Mesothelial cell of epicardium (in vitro differentiated cells): ENCODE measurements around the gene ASB1. TPM values are rescaled to one million over a fixed set of nuclear protein-coding genes. Genes with fewer than 3 reads are reported as not detected.

Experiments
- DNase-seq, 2 experiments: peaks; one replicate each; pipeline ENCODE4 v3.0.0; 2021; ENCODE audit warnings: low spot score in 2 of 2; ENCODE audit not compliant: unreplicated experiment in 2 of 2
- H3K27ac Mint-ChIP-seq: 2 replicates; pipeline ENCODE4 v1.8.0; 2021; ENCODE audit warnings: mixed read lengths
- H3K27me3 Mint-ChIP-seq: 2 replicates; pipeline ENCODE4 v1.8.0; 2021; ENCODE audit warnings: low read depth, mixed read lengths
- H3K36me3 Mint-ChIP-seq: 2 replicates; pipeline ENCODE4 v1.8.0; 2021; ENCODE audit warnings: mixed read lengths
- H3K4me1 Mint-ChIP-seq: 2 replicates; pipeline ENCODE4 v1.8.0; 2021; ENCODE audit warnings: mixed read lengths
- H3K4me3 Mint-ChIP-seq: 2 replicates; pipeline ENCODE4 v1.8.0; 2021; ENCODE audit warnings: mild to moderate bottlenecking, moderate library complexity, mixed read lengths
- H3K9me3 Mint-ChIP-seq: 2 replicates; pipeline ENCODE4 v1.8.0; 2021; ENCODE audit warnings: mixed read lengths
- CTCF ChIP-seq: fragments of 200-600 bp; sonication (generic); IDR thresholded peaks from one replicate; pipeline ENCODE4 v1.5.0; 2021; ENCODE audit warnings: antibody characterized with exemption; ENCODE audit not compliant: unreplicated experiment
- total RNA-seq: library from RNA; stranded (reverse); gene quantifications from 3 replicates; pipeline ENCODE4 v1.2.1, GENCODE V29; 2021

ASB1 gene
- total RNA-seq, 1 donor from 2014 or later: 33.2 TPM

DNA sequence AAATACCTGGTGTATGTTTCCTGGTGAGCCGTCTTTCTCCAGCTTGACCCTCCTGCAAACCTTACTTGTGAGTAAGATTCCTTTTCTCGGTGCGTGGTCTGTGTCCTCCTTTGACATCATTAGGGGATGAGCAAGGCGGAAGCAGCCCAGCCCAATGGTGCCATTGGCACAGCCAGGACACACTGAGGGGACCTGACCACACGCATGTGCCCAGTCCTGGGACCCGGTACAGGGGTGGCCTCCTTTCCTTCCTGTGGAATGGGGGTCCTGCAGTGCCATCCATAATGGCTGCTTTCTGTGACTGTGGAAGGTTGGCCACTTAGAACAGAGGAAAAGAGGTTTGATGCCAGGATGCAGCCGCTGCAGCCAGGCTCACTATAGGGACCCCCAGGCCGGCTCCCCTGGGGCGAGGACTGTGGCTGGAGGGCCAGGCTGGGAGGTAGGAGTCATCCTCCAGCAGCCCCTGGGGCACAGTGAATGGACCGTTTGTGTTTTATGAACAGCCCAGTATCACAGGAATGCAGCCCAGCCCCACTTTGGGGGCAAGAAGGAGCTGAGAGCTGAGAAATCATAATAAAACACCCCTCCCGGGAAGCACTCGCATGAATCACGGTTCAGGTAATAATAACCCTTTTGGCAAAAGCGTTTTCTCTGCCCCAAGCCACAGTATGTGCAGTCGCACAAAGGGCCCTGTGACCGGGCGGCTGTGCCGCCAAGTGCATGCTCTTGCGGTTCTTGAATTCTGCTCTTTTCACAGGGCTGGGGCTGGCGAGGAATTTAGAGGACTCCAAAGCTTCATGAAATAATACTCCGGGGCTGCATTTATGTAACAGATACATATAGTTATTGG lies 73.2 kb downstream of the ASB1 start:
- peaks cover 2% of the 10 kb centered on the region for H3K4me1 Mint-ChIP-seq
- H3K4me3 Mint-ChIP-seq: no peak overlapping the region
- DNase-seq: peak in 1 of 2 experiments; percentile 7
- no peaks in the 10 kb centered on the region for H3K9me3 Mint-ChIP-seq
- H3K27ac Mint-ChIP-seq: no peak overlapping the region
- TF ChIP-seq CTCF: no peak
- H3K27me3 Mint-ChIP-seq: no peaks in the 10 kb centered on the region
- no peaks in the 10 kb centered on the region for H3K36me3 Mint-ChIP-seq

- no peak overlapping the region for H3K27ac Mint-ChIP-seq
- no peak for DNase-seq
Observed at GRCh38 chr2:238501311-238501710, 74.6 kb downstream of the ASB1 start.

More at GRCh38 chr2:238501311-238501710, 74.6 kb downstream of the ASB1 start:
- Mint-ChIP-seq H3K27me3 (no peaks in the 10 kb centered on the region), H3K9me3 (peaks cover 3% of the 10 kb centered on the region), H3K4me3 (no peak overlapping the region), H3K36me3 (no peaks in the 10 kb centered on the region), H3K4me1 (peaks cover 2% of the 10 kb centered on the region)
- no peak for TF ChIP-seq CTCF

Other genes starting within 250 kb of the ASB1 start
- 48.6 to 54.0 TPM (median 50.8 TPM) in 3 replicates for gene ILKAP, start 223.2 kb upstream of the ASB1 start, total RNA-seq
- 4.2 to 5.1 TPM (median 4.3 TPM) in 3 replicates for gene HES6, start 186.9 kb upstream of the ASB1 start, total RNA-seq
- gene PER2, start 138.3 kb upstream of the ASB1 start, total RNA-seq: 11.4 to 12.7 TPM (median 11.7 TPM) in 3 replicates
- 17.5 to 23.2 TPM (median 21.4 TPM) in 3 replicates for gene TRAF3IP1, start 106.4 kb upstream of the ASB1 start, total RNA-seq